ENCODE data around the gene TSPAN10. TPM values are rescaled to one million over a fixed set of nuclear protein-coding genes. Genes with fewer than 3 reads are reported as not detected.

The TSPAN10 gene
- total and polyA plus RNA-seq, 2 of the 13 experiments (the other 11 are each of a cell fraction or from before 2014, with no cell fraction given), result 0.54 to 0.75 TPM

DNA sequence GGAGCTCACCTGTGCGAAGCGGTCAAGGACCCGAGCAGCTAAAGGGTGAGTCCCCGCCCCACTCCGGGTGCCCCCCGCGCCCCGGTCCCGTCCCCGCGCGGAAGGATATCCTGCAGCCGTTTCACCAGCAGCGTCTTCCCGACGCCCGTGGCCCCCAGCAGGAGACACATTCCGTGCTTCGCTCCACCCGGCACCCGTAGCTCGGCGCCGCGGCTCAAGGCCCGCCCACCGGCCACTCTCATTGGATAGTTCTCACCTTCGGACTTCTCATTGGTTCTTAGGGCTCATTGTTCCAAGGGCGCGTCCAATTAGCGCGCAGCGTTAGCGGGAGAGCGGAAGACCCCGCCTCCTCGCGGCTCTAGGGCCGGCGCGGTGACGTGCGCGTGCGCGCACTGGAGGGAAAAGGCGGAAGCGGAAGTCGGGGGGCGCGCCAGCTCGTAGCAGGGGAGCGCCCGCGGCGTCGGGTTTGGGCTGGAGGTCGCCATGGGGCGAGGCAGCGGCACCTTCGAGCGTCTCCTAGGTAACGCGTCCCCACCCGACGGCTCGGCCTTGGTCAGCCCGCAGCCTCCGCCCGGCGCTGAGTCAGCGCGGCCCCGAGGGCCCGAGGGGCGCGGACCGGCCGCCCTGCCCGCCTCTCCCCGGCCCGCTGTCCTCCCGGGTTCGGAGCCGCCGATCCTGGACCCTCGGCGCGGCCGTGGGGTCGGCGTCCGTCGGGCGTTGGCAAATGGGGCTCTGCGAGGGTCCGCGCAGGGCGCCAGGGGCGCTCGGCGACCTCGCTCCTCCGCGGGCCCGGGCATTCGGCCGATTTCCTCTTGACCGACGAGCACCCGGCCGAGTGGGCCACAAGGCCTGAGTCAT lies 46.8 kb downstream of the TSPAN10 start, which contains the start of the genes ARL16 and HGS (continued):
- TF ChIP-seq GABPA (IDR thresholded peaks at IDR 0.05; ENCODE audit: low read depth, low read length), result peak; percentile 88
- TF ChIP-seq GABPA (CRISPR knock-in tag; IDR thresholded peaks at IDR 0.05; ENCODE audit: low read depth), result peak; percentile 92
- TF ChIP-seq REXO4 (CRISPR knock-in tag; IDR thresholded peaks at IDR 0.05; ENCODE audit: borderline replicate concordance), result no peak
- no peak for TF ChIP-seq ZNF850 (CRISPR knock-in tag; conservative IDR thresholded peaks at IDR 0.05)
- peak; percentile 66 for TF ChIP-seq RXRB (CRISPR knock-in tag; IDR thresholded peaks at IDR 0.05; ENCODE audit: borderline replicate concordance)
- TF ChIP-seq JARID2 (CRISPR knock-in tag; IDR thresholded peaks at IDR 0.05; ENCODE audit: insufficient replicate concordance), result peak; percentile 62
- TF ChIP-seq MAZ (IDR thresholded peaks at IDR 0.05; ENCODE audit: borderline replicate concordance, low read depth, low read length), result peak; percentile 97
- TF ChIP-seq MAZ (CRISPR knock-in tag; IDR thresholded peaks at IDR 0.05; ENCODE audit: low read depth), result peak; percentile 84
- TF ChIP-seq FOXA1 (IDR thresholded peaks at IDR 0.05), result no peak
- TF ChIP-seq FOXA1 (CRISPR knock-in tag; IDR thresholded peaks at IDR 0.05), result 0 out of 2 replicates have a peak, but pooled peaks have one; percentile 11
- TF ChIP-seq TEAD3 (CRISPR knock-in tag; optimal IDR thresholded peaks at IDR 0.05; ENCODE audit: borderline replicate concordance), result peak; percentile 98
- peak; percentile 59 for TF ChIP-seq AGO2 (optimal IDR thresholded peaks at IDR 0.05; ENCODE audit: low read depth, low read length)
- TF ChIP-seq MTA3 (CRISPR knock-in tag; IDR thresholded peaks at IDR 0.05), result no peak
- no peak for TF ChIP-seq ZNF550 (CRISPR knock-in tag; IDR thresholded peaks at IDR 0.05; ENCODE audit: borderline replicate concordance)
- TF ChIP-seq NR2C2 (CRISPR knock-in tag; IDR thresholded peaks at IDR 0.05; ENCODE audit: borderline replicate concordance), result peak; percentile 87
- TF ChIP-seq, protein P1, sequence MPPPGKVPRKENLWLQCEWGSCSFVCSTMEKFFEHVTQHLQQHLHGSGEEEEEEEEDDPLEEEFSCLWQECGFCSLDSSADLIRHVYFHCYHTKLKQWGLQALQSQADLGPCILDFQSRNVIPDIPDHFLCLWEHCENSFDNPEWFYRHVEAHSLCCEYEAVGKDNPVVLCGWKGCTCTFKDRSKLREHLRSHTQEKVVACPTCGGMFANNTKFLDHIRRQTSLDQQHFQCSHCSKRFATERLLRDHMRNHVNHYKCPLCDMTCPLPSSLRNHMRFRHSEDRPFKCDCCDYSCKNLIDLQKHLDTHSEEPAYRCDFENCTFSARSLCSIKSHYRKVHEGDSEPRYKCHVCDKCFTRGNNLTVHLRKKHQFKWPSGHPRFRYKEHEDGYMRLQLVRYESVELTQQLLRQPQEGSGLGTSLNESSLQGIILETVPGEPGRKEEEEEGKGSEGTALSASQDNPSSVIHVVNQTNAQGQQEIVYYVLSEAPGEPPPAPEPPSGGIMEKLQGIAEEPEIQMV (CRISPR knock-in tag; IDR thresholded peaks at IDR 0.05; ENCODE audit: low read depth), result no peak; the same call in none of the 2 replicates
- peak; percentile 70 for TF ChIP-seq ZNF607 (CRISPR knock-in tag; IDR thresholded peaks at IDR 0.05; ENCODE audit: borderline replicate concordance)
- peak; percentile 94; the same call in 1 of the 2 replicates for TF ChIP-seq EED (CRISPR knock-in tag; IDR thresholded peaks at IDR 0.05)
- TF ChIP-seq RFXANK (CRISPR knock-in tag; IDR thresholded peaks at IDR 0.05), result peak; percentile 24; the same call in 1 of the 2 replicates
- TF ChIP-seq ZBTB42 (CRISPR knock-in tag; IDR thresholded peaks at IDR 0.05), result 0 out of 2 replicates have a peak, but pooled peaks have one; percentile 71
- no peak for TF ChIP-seq ZNF354B (CRISPR knock-in tag; IDR thresholded peaks at IDR 0.05)
- TF ChIP-seq ZNF530 (CRISPR knock-in tag; IDR thresholded peaks at IDR 0.05; ENCODE audit: low read depth), result no peak
- TF ChIP-seq, protein P2, sequence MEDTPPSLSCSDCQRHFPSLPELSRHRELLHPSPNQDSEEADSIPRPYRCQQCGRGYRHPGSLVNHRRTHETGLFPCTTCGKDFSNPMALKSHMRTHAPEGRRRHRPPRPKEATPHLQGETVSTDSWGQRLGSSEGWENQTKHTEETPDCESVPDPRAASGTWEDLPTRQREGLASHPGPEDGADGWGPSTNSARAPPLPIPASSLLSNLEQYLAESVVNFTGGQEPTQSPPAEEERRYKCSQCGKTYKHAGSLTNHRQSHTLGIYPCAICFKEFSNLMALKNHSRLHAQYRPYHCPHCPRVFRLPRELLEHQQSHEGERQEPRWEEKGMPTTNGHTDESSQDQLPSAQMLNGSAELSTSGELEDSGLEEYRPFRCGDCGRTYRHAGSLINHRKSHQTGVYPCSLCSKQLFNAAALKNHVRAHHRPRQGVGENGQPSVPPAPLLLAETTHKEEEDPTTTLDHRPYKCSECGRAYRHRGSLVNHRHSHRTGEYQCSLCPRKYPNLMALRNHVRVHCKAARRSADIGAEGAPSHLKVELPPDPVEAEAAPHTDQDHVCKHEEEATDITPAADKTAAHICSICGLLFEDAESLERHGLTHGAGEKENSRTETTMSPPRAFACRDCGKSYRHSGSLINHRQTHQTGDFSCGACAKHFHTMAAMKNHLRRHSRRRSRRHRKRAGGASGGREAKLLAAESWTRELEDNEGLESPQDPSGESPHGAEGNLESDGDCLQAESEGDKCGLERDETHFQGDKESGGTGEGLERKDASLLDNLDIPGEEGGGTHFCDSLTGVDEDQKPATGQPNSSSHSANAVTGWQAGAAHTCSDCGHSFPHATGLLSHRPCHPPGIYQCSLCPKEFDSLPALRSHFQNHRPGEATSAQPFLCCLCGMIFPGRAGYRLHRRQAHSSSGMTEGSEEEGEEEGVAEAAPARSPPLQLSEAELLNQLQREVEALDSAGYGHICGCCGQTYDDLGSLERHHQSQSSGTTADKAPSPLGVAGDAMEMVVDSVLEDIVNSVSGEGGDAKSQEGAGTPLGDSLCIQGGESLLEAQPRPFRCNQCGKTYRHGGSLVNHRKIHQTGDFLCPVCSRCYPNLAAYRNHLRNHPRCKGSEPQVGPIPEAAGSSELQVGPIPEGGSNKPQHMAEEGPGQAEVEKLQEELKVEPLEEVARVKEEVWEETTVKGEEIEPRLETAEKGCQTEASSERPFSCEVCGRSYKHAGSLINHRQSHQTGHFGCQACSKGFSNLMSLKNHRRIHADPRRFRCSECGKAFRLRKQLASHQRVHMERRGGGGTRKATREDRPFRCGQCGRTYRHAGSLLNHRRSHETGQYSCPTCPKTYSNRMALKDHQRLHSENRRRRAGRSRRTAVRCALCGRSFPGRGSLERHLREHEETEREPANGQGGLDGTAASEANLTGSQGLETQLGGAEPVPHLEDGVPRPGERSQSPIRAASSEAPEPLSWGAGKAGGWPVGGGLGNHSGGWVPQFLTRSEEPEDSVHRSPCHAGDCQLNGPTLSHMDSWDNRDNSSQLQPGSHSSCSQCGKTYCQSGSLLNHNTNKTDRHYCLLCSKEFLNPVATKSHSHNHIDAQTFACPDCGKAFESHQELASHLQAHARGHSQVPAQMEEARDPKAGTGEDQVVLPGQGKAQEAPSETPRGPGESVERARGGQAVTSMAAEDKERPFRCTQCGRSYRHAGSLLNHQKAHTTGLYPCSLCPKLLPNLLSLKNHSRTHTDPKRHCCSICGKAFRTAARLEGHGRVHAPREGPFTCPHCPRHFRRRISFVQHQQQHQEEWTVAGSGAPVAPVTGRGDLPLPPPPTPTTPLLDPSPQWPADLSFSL (CRISPR knock-in tag; IDR thresholded peaks at IDR 0.05), result no peak
- TF ChIP-seq GPN1 (CRISPR knock-in tag; IDR thresholded peaks at IDR 0.05; ENCODE audit: borderline replicate concordance), result no peak

All from HepG2 (cell line).